ENCODE results near the gene THRA. TPM values are rescaled to one million over a fixed set of nuclear protein-coding genes. Genes with fewer than 3 reads are reported as not detected.
A peak's percentile ranks its signal among the peaks of the same experiment; 100 is the strongest.

The THRA gene
- total and polyA plus RNA-seq, 5 experiments from 2014 or later = 11.3 to 54.2 (median 23.3) TPM

DNA sequence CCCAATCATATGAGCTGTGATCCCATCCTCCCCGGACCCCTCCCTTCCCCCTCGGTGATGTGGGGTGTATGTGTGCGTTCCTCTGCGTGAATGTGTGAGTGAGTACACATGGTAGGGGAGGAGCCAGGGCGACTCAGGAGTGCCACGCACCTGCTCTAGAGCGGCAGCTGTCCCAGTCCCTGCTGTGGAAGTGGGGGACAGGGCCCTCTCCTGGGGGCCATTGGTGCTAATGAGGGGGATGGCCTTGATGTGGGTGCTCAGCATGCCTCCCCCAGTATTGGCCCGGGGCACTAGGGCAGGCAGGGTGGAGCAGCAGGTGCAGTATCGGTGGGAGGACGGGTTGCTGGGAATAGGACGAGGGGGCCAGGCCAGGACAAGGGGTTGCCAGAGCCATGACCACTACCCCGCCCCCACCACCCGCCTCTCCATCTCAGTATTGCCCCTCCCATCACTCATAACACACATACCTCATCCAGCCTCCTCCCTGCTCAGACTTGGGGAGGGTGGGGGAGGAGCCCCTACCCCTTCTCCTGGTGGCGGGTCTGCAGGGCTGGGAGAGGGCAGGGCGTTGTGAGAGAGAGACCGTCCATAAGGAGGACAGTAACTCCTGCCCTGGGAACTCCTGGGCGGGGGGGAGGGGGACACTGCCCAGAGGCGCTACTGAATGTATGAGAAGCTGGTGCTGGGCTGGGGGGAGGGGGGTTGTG lies 29.1 kb downstream of the THRA start:
- DNase-seq = no peak

DNA sequence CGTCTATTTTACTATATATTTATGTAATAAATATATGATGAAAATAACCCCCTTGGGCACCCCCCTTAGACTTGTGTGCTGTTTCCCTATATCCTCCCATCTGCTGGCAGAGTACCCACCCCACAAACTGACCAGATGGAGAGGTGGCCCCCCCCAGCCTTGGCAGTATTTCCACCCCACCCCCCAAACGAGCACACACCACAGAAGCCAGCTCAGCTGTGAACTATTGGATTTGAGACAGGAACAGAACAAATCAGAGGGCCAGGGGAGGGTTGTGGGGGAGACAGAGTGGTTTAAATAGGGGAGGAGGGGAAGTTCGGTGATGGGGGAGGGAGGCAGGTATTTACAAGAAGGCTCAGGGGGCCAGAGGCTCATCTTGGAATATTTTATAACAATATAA lies 29.8 kb downstream of the THRA start:
- H3K36me3 Mint-ChIP-seq = peaks cover 8 to 76% (median 12%) of the 10 kb centered on the region in 3 donors
- H3K9me3 Mint-ChIP-seq = no peaks in the 10 kb centered on the region
- H3K27ac Mint-ChIP-seq = peak overlapping the region in 3 of 10 donors; percentile 69 to 80 (median 80)
- H3K4me1 Mint-ChIP-seq = peaks cover 31 to 54% (median 48%) of the 10 kb centered on the region in 4 donors
- DNase-seq = no peak
- no peak overlapping the region for H3K4me3 Mint-ChIP-seq
- H3K27me3 Mint-ChIP-seq = no peaks in the 10 kb centered on the region
- POLR2A ChIA-PET = interaction anchor here (7.5 to 17.0 kb wide), 3 partner anchors 8 to 24 kb away, joined by 42 to 523 read pairs (median 253); partner anchors contain the start of gene THRA
- no peak for ATAC-seq

More for the DNA sequence above, 29.1 kb downstream of the THRA start:
- POLR2A ChIA-PET = interaction anchor here (12.0 to 17.0 kb wide), 2 partner anchors 20 to 23 kb away, joined by 253 to 523 read pairs; partner anchors contain the start of gene THRA
- Mint-ChIP-seq H3K4me3 (no peak overlapping the region), H3K27me3 (no peaks in the 10 kb centered on the region), H3K27ac (peak overlapping the region in 7 of 10 donors; percentile 19 to 84 (median 55)), H3K36me3 (peaks cover 13 to 76% (median 14%) of the 10 kb centered on the region in 3 donors), H3K4me1 (peaks cover 32 to 54% (median 46%) of the 10 kb centered on the region in 4 donors), H3K9me3 (no peaks in the 10 kb centered on the region)
- no peak for ATAC-seq

DNA sequence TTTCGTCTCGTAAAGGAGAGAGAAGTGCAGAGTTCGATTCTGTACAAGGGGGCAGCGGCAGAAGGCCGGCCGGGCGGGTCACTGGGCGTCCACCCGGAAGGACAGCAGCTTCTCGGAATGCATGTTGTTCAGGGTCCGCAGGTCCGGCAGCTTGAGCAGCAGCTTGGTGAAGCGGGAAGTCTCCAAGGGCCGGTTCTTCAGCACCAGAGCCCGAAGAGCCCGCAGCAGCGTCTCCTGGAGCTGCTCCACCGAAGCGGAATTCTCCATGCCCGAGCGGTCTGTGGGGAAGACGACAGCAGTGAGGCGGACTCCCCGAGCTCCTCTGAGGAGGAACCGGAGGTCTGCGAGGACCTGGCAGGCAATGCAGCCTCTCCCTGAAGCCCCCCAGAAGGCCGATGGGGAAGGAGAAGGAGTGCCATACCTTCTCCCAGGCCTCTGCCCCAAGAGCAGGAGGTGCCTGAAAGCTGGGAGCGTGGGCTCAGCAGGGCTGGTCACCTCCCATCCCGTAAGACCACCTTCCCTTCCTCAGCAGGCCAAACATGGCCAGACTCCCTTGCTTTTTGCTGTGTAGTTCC lies 30.3 kb downstream of the THRA start:
- H3K27ac Mint-ChIP-seq = peak overlapping the region in 5 of 10 donors; percentile 10 to 81 (median 66)

DNA sequence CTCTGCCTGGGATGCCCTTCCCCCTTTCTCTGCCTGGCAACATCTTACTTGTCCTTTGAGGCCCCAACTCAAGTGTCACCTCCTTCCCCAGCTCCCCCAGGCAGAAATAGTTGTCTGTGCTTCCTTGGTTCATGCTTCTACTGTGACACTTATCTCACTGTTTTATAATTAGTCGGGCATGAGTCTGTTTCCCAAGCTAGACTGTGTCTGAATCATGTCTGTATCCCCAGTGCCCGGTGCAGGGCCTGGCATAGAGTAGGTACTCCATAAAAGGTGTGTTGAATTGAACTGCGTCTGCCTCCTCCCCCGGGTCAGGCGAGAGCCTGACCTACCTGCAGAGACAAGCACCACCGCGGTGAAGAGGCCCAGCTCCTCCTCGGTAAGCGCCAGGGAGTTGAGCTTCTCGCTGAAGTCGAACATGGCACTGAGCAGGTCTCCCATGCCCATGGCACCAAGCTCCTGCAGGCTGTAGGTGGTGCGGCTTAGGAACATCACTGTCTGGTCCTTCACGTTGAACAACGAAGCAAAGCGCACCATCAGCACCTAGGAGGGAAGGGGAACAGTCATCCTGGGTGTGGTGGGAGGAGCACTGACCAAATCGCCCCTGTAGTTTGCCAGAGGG lies 30.9 kb downstream of the THRA start:
- Mint-ChIP-seq H3K4me1 (peaks cover 35 to 65% (median 59%) of the 10 kb centered on the region in 4 donors), H3K27ac (peak overlapping the region; percentile 14 to 97 (median 68)), H3K9me3 (no peaks in the 10 kb centered on the region), H3K27me3 (no peaks in the 10 kb centered on the region), H3K4me3 (peak overlapping the region in 3 of 10 donors; percentile 10 to 54 (median 43)), H3K36me3 (peaks cover 8 to 66% (median 12%) of the 10 kb centered on the region in 3 donors)
- POLR2A ChIA-PET = interaction anchor here (0.8 to 17.0 kb wide), 4 partner anchors 9 to 39 kb away, joined by 3 to 523 read pairs (median 148); partner anchors contain the start of genes MED24 and THRA
- no peak for ATAC-seq
- no peak for DNase-seq

More for the DNA sequence above, 30.3 kb downstream of the THRA start:
- Mint-ChIP-seq H3K4me1 (peaks cover 31 to 60% (median 53%) of the 10 kb centered on the region in 4 donors), H3K4me3 (no peak overlapping the region), H3K9me3 (no peaks in the 10 kb centered on the region), H3K36me3 (peaks cover 8 to 72% (median 12%) of the 10 kb centered on the region in 3 donors), H3K27me3 (no peaks in the 10 kb centered on the region)
- ATAC-seq (no peak), DNase-seq (no peak)
- POLR2A ChIA-PET = interaction anchor here (0.8 to 17.0 kb wide), 4 partner anchors 9 to 39 kb away, joined by 3 to 523 read pairs (median 148); partner anchors contain the start of genes MED24 and THRA

DNA sequence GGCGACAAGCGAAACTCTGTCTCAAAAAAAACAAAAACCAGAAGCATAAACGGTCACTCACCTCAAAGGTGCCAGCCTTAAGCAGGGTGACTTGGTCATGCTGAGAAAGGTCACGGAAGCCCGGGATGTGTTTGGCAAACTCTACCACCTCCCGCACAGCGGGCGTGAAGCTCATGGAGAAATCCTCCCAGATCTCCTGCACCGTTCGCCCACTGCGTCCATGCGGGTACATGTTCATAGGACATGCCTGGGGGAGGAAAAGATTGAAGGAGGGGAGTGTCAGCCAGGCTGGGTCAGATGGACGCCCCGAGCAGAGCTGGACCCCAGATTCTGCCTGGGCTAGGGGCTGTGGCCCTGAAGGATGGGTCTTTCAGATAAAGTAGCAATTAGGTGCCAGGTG lies 32.1 kb downstream of the THRA start:
- Mint-ChIP-seq H3K27ac (peak overlapping the region in 8 of 10 donors; percentile 63 to 99 (median 94)), H3K36me3 (peaks cover 8 to 56% (median 9%) of the 10 kb centered on the region in 3 donors), H3K4me3 (peak overlapping the region in 8 of 10 donors; percentile 7 to 98 (median 42)), H3K4me1 (peaks cover 41 to 76% (median 67%) of the 10 kb centered on the region in 4 donors), H3K9me3 (no peaks in the 10 kb centered on the region), H3K27me3 (no peaks in the 10 kb centered on the region)
- POLR2A ChIA-PET = interaction anchor here (1.0 to 17.0 kb wide), 9 partner anchors 10 to 124 kb away, joined by 3 to 523 read pairs (median 5); partner anchors contain the start of genes MED24, THRA and WIPF2
- no peak for ATAC-seq
- no peak for DNase-seq

DNA sequence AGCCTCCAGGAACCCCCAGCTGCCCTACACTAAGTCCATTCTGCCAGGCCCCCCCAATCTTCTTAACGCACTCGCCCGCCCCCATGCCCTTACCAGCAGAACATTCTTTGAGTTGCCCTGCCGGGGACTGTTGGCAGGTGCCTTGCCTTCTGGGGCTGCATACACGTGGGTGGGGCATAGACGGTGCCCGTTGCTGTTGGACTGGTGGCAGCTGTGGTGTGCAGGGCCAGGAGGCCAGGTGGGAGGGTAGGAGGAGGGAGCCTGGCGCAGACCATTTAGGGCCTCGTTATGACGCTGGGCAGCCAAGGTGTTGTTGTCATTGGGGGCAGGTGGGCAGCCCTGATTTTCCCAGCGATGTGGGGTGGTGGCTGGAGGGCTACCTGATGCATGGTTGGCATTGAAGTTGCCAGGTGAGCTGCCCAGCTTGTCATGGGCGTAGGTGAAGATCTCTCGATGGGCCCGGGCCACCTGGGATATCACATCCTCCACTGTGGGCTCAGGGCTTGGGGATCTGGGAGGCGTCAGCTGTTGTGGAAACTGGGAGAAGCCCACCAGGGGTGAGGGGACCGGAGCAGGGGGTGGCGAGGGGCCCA lies 32.7 kb downstream of the THRA start:
- Mint-ChIP-seq H3K4me1 (peaks cover 45 to 78% (median 68%) of the 10 kb centered on the region in 4 donors), H3K27me3 (no peaks in the 10 kb centered on the region), H3K36me3 (peaks cover 7 to 50% (median 8%) of the 10 kb centered on the region in 3 donors), H3K9me3 (no peaks in the 10 kb centered on the region), H3K27ac (peak overlapping the region; percentile 67 to 99 (median 94)), H3K4me3 (peak overlapping the region; percentile 68 to 98 (median 92))
- DNase-seq = peak in 1 of 10 donors; percentile 16
- ATAC-seq = no peak
- POLR2A ChIA-PET = interaction anchor here (1.0 to 17.0 kb wide), 11 partner anchors 11 to 123 kb away, joined by 3 to 523 read pairs (median 4); partner anchors contain the start of genes MED24, THRA and WIPF2

DNA sequence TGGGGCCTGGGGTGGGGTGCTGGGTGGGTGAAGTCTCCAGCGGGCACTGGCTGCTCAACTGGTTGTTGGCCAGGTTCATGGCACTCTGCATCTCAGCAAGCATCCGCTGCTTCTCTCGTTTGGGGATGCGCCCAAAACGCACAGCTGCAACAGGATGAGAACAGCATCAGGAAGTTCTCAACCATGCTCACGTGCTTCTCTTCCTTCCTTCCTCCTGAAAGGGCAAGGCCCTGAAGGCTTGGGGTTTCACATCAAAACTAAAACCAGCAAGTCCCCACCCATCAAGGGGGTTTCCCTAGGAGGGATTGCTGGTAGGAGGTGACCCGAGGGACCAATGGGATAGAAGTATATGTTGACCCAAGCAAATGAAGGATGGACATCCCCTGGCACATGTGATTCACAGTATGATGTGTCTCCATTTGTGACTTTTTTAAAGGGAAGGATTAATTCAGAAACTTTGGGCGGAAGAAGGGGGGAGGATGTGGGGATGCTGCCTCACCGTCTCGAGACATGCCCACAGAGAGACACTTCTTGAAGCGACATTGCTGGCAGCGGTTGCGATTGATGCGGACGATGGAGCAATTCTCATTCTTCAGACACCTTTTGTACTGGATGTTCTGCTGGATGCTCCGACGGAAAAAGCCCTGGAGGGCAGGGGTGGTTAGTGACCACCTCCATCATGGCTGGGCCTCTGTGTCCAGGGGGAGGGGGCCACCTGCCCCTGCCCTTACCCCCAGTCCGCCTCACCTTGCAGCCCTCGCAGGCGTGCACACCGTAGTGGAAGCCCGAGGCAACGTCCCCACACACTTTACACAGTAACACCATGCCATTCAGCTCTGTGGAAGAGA lies 33.4 kb downstream of the THRA start:
- Mint-ChIP-seq H3K27me3 (no peaks in the 10 kb centered on the region), H3K36me3 (peaks cover 7 to 47% (median 8%) of the 10 kb centered on the region in 3 donors), H3K4me1 (peaks cover 49 to 80% (median 73%) of the 10 kb centered on the region in 4 donors), H3K4me3 (peak overlapping the region; percentile 68 to 98 (median 92)), H3K27ac (peak overlapping the region; percentile 67 to 99 (median 94)), H3K9me3 (no peaks in the 10 kb centered on the region)
- POLR2A ChIA-PET = interaction anchor here (0.6 to 17.0 kb wide), 12 partner anchors 12 to 1568 kb away, joined by 3 to 523 read pairs (median 4); partner anchors contain the start of genes CASC3, MED24, THRA and WIPF2
- ATAC-seq (peak; percentile 60 to 71), DNase-seq (peak; percentile 51 to 95 (median 83))

DNA sequence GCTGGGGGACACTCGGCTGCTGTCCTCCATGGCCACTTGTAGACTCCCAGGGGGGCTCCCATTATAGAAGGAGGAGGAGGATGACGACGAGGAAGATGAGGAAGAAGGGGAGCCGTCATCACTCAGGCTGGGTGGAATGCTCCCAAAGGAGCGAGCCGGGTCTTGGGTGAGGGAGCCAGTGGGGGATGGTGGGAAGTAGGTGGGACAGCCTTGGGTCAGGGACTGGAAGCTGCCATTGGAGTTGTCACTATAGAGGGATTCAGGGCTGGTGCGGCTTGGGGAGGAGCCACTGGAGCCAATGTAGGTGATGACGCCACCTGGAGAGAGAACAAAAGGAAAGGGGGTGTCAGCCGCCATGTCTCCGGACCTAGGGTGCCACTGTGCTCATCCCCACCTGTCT lies 34.3 kb downstream of the THRA start:
- Mint-ChIP-seq H3K9me3 (no peaks in the 10 kb centered on the region), H3K4me1 (peaks cover 54 to 89% (median 81%) of the 10 kb centered on the region in 4 donors), H3K4me3 (peak overlapping the region; percentile 68 to 98 (median 92)), H3K36me3 (peaks cover 7 to 45% (median 8%) of the 10 kb centered on the region in 3 donors), H3K27me3 (no peaks in the 10 kb centered on the region), H3K27ac (peak overlapping the region; percentile 67 to 99 (median 94))
- DNase-seq (no peak), ATAC-seq (no peak)
- POLR2A ChIA-PET = interaction anchor here (1.2 to 17.0 kb wide), 8 partner anchors 13 to 244 kb away, joined by 3 to 523 read pairs (median 18); partner anchors contain the start of genes CASC3, MED24, THRA and WIPF2

DNA sequence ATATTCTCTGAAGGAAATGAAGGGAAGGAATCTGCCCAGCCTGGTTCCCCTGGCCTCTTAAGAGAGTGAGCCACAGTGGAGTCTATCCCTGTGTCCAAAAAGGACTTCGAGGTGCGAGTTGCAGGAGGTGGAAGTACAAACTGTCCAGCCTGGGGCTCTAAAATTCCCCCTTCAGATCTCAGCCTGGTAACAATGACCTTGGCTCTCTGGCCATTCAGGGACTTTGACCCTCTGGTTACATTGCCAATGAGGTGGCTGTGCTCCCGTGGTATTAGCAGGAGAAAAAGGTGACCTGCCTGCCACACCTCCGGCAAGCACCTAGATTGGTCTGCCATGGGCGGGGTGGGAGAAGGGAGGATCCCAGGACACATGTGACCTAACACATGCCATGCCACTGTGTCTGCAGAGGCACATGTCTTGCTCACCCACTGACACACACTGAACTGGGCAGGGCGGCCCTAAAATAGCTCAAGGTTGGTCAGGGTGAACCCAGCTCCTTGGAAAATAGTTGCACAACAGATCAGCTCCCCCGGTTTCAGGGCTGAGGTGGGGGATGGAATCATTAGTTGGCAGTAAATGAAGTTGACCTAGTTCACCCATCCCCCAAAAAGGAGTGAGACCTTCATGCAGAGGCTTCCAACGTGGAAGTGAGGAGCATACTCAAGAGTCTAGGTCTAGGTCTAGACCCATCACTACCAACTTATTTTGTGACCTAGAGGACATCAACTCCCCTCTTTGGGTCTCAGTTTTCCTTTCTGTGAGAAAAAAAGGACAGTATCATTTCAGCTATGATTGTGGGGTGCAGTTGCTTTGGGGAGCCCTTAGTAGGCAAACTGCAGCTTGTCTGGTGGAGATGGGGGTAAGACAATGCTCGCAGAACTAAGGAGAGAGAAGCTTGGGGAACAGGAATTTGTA lies 35.4 kb downstream of the THRA start:
- Mint-ChIP-seq H3K9me3 (no peaks in the 10 kb centered on the region), H3K4me1 (peaks cover 55 to 98% (median 89%) of the 10 kb centered on the region in 4 donors), H3K4me3 (peak overlapping the region; percentile 86 to 98 (median 96)), H3K27me3 (no peaks in the 10 kb centered on the region), H3K36me3 (peaks cover 7 to 45% (median 8%) of the 10 kb centered on the region in 3 donors), H3K27ac (peak overlapping the region; percentile 82 to 99 (median 96))
- DNase-seq (no peak), ATAC-seq (no peak)
- POLR2A ChIA-PET = interaction anchor here (0.6 to 17.0 kb wide), 13 partner anchors 8 to 228 kb away, joined by 3 to 523 read pairs (median 9); partner anchors contain the start of genes CASC3, MED24, MSL1 and PSMD3
